Type B pancreatic cell (in vitro differentiated cells): ENCODE data around the gene ANKRD33B. TPM values are rescaled to one million over a fixed set of nuclear protein-coding genes. Genes with fewer than 3 reads are reported as not detected.

Experiments used
- DNase-seq: peaks from one replicate; pipeline ENCODE4 v3.0.0; 2021; ENCODE audit warnings: mixed read lengths; ENCODE audit not compliant: unreplicated experiment; ENCODE audit errors: extremely low spot score
- H3K27ac Mint-ChIP-seq: 2 replicates; pipeline ENCODE4 v1.8.0; 2021; ENCODE audit warnings: mild to moderate bottlenecking, mixed read lengths
- H3K27me3 Mint-ChIP-seq: 2 replicates; pipeline ENCODE4 v1.8.0; 2021; ENCODE audit warnings: mixed read lengths
- H3K36me3 Mint-ChIP-seq: 2 replicates; pipeline ENCODE4 v1.8.0; 2021; ENCODE audit warnings: mixed read lengths
- H3K4me1 Mint-ChIP-seq: one replicate; pipeline ENCODE4 v1.8.0; 2021; ENCODE audit warnings: mixed read lengths; ENCODE audit not compliant: unreplicated experiment
- H3K4me3 Mint-ChIP-seq: 2 replicates; pipeline ENCODE4 v1.8.0; 2021; ENCODE audit warnings: mild to moderate bottlenecking, mixed read lengths
- H3K9me3 Mint-ChIP-seq: 2 replicates; pipeline ENCODE4 v1.8.0; 2021; ENCODE audit warnings: mixed read lengths
- total RNA-seq: library from RNA; stranded (reverse); gene quantifications from 2 replicates; pipeline ENCODE4 v1.2.1, GENCODE V29; 2021; ENCODE audit warnings: low replicate concordance
- TF ChIP-seq, protein P1 (sequence below): fragments of 200-600 bp; sonication (generic); conservative IDR thresholded peaks from 2 replicates; pipeline ENCODE4 v1.5.0; 2021; ENCODE audit warnings: antibody characterized with exemption, mild to moderate bottlenecking

The ANKRD33B gene
- total RNA-seq, 1 donor from 2014 or later: 3.4 TPM

DNA sequence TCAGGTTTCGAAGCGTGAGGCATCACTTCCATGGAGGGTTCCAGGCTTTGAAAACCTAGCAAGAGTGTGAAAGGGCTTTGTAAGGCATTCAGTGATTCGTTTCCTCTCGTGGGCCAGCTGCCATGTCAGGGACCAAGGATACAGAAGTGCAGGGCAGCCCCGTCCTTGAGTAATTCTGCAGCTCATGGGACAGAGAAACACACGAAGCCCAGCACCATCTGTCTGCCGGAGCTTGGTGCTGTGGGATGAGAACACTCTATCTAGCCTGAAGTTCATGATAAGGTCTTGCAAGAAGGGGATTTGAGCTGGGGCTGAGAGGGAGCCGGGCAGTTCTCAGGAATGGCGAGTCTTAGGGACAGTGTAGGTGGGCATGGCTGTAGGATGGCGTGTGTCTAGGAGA lies 55.8 kb downstream of the ANKRD33B start:
- peaks cover 4% of the 10 kb centered on the region for H3K4me1 Mint-ChIP-seq
- peaks cover 9% of the 10 kb centered on the region for H3K9me3 Mint-ChIP-seq
- H3K4me3 Mint-ChIP-seq: no peak overlapping the region
- peaks cover 5% of the 10 kb centered on the region for H3K36me3 Mint-ChIP-seq
- H3K27me3 Mint-ChIP-seq: no peaks in the 10 kb centered on the region
- H3K27ac Mint-ChIP-seq: no peak overlapping the region
- no peak for DNase-seq
- TF ChIP-seq, protein P1, sequence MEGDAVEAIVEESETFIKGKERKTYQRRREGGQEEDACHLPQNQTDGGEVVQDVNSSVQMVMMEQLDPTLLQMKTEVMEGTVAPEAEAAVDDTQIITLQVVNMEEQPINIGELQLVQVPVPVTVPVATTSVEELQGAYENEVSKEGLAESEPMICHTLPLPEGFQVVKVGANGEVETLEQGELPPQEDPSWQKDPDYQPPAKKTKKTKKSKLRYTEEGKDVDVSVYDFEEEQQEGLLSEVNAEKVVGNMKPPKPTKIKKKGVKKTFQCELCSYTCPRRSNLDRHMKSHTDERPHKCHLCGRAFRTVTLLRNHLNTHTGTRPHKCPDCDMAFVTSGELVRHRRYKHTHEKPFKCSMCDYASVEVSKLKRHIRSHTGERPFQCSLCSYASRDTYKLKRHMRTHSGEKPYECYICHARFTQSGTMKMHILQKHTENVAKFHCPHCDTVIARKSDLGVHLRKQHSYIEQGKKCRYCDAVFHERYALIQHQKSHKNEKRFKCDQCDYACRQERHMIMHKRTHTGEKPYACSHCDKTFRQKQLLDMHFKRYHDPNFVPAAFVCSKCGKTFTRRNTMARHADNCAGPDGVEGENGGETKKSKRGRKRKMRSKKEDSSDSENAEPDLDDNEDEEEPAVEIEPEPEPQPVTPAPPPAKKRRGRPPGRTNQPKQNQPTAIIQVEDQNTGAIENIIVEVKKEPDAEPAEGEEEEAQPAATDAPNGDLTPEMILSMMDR: no peak

DNA sequence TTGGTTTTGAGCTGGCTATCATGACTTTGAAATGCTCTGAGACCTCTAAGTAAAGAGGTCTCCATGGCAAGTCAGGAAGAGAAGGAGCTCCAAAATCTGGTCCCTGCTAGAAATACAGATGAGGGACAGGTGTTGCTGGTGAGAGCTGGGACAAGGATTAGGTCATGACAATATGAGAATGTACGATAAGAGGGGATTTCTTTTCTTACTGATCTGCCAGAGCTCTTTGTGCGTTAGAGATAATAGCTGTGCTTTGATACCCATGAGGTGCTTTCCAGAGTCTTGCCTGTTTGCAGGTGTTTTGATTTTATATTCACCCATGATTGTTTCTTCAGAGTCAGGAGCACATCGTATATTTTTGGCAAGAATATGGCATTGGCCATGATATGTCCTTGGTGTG lies 56.5 kb downstream of the ANKRD33B start:
- Mint-ChIP-seq H3K4me3 (no peak overlapping the region), H3K27me3 (no peaks in the 10 kb centered on the region), H3K4me1 (peaks cover 4% of the 10 kb centered on the region), H3K27ac (no peak overlapping the region), H3K9me3 (peaks cover 9% of the 10 kb centered on the region), H3K36me3 (peaks cover 5% of the 10 kb centered on the region)
- no peak for DNase-seq
- TF ChIP-seq, protein P1: no peak

DNA sequence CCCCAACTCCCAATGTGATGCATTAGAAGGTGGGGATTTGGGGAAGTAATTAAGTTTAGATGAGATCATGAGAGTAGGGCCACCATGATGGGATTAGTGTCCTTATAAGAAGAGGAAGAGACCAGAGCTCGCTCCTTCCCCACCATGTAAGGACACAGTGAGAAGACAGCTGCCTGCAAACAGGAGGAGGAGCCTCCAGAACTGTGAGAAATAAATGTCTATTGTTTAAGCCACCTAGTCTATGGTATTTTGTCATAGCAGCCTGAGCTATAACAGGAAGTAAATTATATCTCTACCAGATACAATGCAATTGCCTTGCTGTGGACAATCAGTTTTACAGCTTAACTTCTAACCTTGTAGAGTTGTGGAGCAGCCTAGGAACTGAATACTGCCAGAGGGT lies 58.0 kb downstream of the ANKRD33B start:
- Mint-ChIP-seq H3K36me3 (peaks cover 5% of the 10 kb centered on the region), H3K4me1 (peaks cover 4% of the 10 kb centered on the region), H3K9me3 (peaks cover 9% of the 10 kb centered on the region), H3K27ac (no peak overlapping the region), H3K27me3 (no peaks in the 10 kb centered on the region), H3K4me3 (no peak overlapping the region)
- TF ChIP-seq, protein P1: no peak
- DNase-seq: no peak

- peaks cover 5% of the 10 kb centered on the region for H3K36me3 Mint-ChIP-seq
- peaks cover 14% of the 10 kb centered on the region for H3K4me1 Mint-ChIP-seq
- H3K9me3 Mint-ChIP-seq: peaks cover 9% of the 10 kb centered on the region
- H3K4me3 Mint-ChIP-seq: no peak overlapping the region
- TF ChIP-seq, protein P1: no peak
- peaks cover 3% of the 10 kb centered on the region for H3K27me3 Mint-ChIP-seq
- DNase-seq: no peak
- H3K27ac Mint-ChIP-seq: no peak overlapping the region
Measured at GRCh38 chr5:10622810-10623209, 58.9 kb downstream of the ANKRD33B start.

GRCh38 chr5:10623305-10623910 lies 59.5 kb downstream of the ANKRD33B start:
- H3K27ac Mint-ChIP-seq: no peak overlapping the region
- peaks cover 16% of the 10 kb centered on the region for H3K4me1 Mint-ChIP-seq
- H3K4me3 Mint-ChIP-seq: no peak overlapping the region
- no peak for DNase-seq
- peaks cover 5% of the 10 kb centered on the region for H3K36me3 Mint-ChIP-seq
- peaks cover 9% of the 10 kb centered on the region for H3K9me3 Mint-ChIP-seq
- H3K27me3 Mint-ChIP-seq: peaks cover 5% of the 10 kb centered on the region
- TF ChIP-seq, protein P1: no peak
